K562 (cell line): ENCODE measurements around the gene CAMK2N1. TPM values are rescaled to one million over a fixed set of nuclear protein-coding genes. Genes with fewer than 3 reads are reported as not detected.

ENCODE experiments used
- ESRRA ChIP-seq: fragments of 450-650 bp; IDR thresholded peaks from 2 replicates; pipeline ENCODE4 v1.6.1; 2014; ENCODE audit warnings: low read depth, mild to moderate bottlenecking, moderate library complexity, borderline replicate concordance
- MAFK ChIP-seq: IDR thresholded peaks from 2 replicates; pipeline ENCODE4 v1.6.1; 2011; ENCODE audit warnings: low read length, improper control_type of control experiment
- NFIC ChIP-seq: fragments of 450-650 bp; IDR thresholded peaks from 2 replicates; pipeline ENCODE4 v1.6.1; 2017; ENCODE audit warnings: mild to moderate bottlenecking, inconsistent platforms
- SLC30A9 ChIP-seq: fragments of 250-450 bp; sonication (Bioruptor Pico); IDR thresholded peaks from 2 replicates; pipeline ENCODE4 v1.8.0; 2022; ENCODE audit warnings: mild to moderate bottlenecking, moderate library complexity
- polyA plus RNA-seq, 8 experiments: library from polyadenylated mRNA; depleted of rRNA in 4 of 8; stranded (reverse) in 5 of 8; unstranded in 3 of 8; fragments of >200 nt; fragmentation: Nextera tagmentation in 2 of 8; fragmentation: Illumina TruSeq in 1 of 8; extraction: Ambion mirVana in 2 of 8; extraction: Trizol in 1 of 8; gene quantifications; 2 replicates each; pipeline versions ENCODE4 v1.2.1 to v1.2.3, GENCODE V29; 2011 to 2014; ENCODE audit warnings: inconsistent platforms in 1 of 8, missing spikeins in 1 of 8
- total RNA-seq, 7 experiments: library from RNA; depleted of rRNA in 6 of 7; stranded (reverse); fragments of >200 nt in 6 of 7; fragmentation: Illumina TruSeq in 2 of 7; extraction: Trizol in 2 of 7; gene quantifications; 2 replicates each; pipeline versions ENCODE4 v1.2.1 to v1.2.3, GENCODE V29; 2011 to 2021; ENCODE audit warnings: low replicate concordance in 1 of 7
- TF ChIP-seq, protein P1 (sequence below), 2 experiments: fragments of 450-650 bp; IDR thresholded peaks; 2 replicates each; pipeline ENCODE4 v1.6.1; 2016; ENCODE audit warnings: mild to moderate bottlenecking in 2 of 2, borderline replicate concordance in 1 of 2, low read depth in 1 of 2, moderate library complexity in 1 of 2
- TF ChIP-seq, protein P2 (sequence below), 2 experiments: fragments of 450-650 bp; formaldehyde crosslinking in 1 of 2; IDR thresholded peaks; 2 replicates each; pipeline versions ENCODE4 v1.4.0 to v1.6.1; 2014 to 2020; ENCODE audit warnings: mild to moderate bottlenecking in 2 of 2, borderline replicate concordance in 1 of 2, low read depth in 1 of 2
- TF ChIP-seq, protein P3 (sequence below): fragments of 250-450 bp; sonication (Bioruptor Pico); IDR thresholded peaks from 2 replicates; pipeline ENCODE4 v1.4.0; 2020; ENCODE audit warnings: mild to moderate bottlenecking

The CAMK2N1 gene
- total and polyA plus RNA-seq, 9 of the 15 experiments (the other 6 are each of a cell fraction or from before 2014, with no cell fraction given): 0.09 to 1.4 (median 0.34) TPM

DNA sequence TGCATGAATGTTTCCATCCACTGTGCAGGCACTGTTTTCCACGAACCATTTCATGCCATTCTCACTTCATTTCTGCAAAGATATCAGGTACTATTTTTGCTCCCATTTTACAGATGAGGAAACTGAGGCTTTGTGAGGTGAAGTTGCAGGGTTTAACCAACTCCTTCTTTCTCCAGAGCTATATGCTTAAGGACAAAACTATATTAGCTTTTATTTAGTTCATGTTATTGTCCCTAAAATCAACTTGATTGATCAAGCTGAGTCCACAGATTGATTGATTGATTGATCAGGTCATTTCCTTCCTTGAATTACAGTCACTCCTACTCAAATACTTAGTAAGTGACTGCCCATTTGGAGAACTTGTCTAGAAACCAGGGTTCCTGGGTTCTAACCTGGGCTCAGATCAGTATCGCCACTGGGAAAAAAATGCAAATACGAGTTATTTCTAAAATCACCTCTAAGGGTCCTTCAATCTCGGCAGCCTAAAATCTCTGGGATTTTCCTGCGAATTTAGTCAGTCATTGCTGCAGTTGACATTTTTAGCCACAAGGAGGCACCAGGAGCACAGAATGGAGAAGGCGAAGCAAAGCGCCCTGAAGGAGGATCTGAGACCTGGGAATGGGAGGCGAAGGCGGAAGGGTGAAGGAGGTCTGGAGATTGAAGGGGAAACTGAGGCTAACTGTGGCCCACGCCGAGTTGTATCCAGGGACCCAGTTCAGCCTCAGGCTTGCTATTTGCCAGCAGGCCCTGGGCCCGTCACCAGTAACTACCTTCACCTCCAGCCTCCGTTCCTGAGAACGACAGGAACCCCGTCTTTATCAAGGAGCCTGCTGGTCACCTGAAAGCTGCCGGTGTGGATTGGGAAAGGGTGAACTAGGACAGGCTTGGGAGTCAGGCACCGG is 36.2 kb upstream of the CAMK2N1 start (continued):
- TF ChIP-seq, protein P1, sequence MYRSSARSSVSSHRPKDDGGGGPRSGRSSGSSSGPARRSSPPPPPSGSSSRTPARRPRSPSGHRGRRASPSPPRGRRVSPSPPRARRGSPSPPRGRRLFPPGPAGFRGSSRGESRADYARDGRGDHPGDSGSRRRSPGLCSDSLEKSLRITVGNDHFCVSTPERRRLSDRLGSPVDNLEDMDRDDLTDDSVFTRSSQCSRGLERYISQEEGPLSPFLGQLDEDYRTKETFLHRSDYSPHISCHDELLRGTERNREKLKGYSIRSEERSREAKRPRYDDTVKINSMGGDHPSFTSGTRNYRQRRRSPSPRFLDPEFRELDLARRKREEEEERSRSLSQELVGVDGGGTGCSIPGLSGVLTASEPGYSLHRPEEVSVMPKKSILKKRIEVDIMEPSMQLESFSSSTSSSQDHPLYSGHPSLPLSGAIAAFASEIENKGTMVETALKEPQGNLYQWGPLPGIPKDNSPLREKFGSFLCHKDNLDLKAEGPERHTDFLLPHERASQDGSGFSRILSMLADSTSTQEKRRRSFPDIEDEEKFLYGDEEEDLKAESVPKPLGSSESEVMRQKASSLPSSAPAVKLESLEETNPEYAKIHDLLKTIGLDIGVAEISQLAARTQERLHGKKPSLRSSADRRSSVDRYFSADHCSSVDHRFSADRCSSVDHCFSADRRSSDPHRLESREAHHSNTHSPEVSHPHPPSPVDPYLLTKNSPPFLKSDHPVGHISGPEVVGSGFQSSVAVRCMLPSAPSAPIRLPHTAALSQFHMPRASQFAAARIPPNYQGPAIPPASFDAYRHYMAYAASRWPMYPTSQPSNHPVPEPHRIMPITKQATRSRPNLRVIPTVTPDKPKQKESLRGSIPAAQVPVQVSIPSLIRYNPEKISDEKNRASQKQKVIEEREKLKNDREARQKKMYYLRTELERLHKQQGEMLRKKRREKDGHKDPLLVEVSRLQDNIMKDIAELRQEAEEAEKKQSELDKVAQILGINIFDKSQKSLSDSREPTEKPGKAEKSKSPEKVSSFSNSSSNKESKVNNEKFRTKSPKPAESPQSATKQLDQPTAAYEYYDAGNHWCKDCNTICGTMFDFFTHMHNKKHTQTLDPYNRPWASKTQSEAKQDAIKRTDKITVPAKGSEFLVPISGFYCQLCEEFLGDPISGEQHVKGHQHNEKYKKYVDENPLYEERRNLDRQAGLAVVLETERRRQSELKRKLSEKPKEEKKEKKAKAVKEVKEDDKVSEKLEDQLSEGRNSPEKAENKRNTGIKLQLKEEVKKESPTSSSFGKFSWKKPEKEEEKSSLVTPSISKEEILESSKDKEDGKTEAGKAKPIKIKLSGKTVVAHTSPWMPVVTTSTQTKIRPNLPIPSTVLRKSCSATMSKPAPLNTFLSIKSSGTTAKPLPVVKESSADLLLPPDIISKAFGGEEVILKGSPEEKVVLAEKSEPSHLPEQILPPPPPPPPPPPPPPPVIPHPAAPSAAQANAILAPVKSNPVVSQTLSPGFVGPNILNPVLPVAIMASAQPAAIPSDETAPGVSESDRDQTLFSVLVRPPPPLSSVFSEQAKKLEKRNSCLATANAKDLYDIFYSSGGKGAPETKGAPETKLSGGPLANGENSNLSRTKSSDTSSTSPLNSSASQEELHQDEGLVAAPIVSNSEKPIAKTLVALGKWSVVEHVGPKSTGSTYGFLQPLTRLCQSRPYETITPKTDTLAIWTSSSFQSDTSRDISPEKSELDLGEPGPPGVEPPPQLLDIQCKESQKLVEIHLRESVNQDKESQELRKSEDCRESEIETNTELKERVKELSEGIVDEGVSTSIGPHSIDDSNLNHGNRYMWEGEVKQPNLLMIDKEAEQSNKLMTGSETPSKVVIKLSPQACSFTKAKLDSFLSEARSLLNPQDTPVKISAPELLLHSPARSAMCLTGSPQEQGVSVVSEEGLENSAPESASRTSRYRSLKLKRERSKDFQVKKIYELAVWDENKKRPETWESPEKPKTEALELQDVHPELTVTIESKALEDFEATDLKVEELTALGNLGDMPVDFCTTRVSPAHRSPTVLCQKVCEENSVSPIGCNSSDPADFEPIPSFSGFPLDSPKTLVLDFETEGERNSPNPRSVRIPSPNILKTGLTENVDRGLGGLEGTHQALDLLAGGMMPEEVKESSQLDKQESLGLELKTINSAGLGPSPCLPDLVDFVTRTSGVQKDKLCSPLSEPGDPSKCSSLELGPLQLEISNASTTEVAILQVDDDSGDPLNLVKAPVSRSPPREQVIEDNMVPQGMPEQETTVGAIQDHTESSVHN (IDR thresholded peaks at IDR 0.05; ENCODE audit: borderline replicate concordance in 1 of 2, low read depth in 1 of 2): no peak
- TF ChIP-seq ESRRA (no peak), SLC30A9 (no peak), NFIC (no peak), MAFK (no peak)
- TF ChIP-seq, protein P2, sequence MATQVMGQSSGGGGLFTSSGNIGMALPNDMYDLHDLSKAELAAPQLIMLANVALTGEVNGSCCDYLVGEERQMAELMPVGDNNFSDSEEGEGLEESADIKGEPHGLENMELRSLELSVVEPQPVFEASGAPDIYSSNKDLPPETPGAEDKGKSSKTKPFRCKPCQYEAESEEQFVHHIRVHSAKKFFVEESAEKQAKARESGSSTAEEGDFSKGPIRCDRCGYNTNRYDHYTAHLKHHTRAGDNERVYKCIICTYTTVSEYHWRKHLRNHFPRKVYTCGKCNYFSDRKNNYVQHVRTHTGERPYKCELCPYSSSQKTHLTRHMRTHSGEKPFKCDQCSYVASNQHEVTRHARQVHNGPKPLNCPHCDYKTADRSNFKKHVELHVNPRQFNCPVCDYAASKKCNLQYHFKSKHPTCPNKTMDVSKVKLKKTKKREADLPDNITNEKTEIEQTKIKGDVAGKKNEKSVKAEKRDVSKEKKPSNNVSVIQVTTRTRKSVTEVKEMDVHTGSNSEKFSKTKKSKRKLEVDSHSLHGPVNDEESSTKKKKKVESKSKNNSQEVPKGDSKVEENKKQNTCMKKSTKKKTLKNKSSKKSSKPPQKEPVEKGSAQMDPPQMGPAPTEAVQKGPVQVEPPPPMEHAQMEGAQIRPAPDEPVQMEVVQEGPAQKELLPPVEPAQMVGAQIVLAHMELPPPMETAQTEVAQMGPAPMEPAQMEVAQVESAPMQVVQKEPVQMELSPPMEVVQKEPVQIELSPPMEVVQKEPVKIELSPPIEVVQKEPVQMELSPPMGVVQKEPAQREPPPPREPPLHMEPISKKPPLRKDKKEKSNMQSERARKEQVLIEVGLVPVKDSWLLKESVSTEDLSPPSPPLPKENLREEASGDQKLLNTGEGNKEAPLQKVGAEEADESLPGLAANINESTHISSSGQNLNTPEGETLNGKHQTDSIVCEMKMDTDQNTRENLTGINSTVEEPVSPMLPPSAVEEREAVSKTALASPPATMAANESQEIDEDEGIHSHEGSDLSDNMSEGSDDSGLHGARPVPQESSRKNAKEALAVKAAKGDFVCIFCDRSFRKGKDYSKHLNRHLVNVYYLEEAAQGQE (IDR thresholded peaks at IDR 0.05; ENCODE audit: borderline replicate concordance): peak; percentile 85
- TF ChIP-seq, protein P2 (CRISPR knock-in tag; IDR thresholded peaks at IDR 0.05; ENCODE audit: low read depth): no peak
- TF ChIP-seq, protein P3, sequence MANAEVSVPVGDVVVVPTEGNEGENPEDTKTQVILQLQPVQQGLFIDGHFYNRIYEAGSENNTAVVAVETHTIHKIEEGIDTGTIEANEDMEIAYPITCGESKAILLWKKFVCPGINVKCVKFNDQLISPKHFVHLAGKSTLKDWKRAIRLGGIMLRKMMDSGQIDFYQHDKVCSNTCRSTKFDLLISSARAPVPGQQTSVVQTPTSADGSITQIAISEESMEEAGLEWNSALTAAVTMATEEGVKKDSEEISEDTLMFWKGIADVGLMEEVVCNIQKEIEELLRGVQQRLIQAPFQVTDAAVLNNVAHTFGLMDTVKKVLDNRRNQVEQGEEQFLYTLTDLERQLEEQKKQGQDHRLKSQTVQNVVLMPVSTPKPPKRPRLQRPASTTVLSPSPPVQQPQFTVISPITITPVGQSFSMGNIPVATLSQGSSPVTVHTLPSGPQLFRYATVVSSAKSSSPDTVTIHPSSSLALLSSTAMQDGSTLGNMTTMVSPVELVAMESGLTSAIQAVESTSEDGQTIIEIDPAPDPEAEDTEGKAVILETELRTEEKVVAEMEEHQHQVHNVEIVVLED (CRISPR knock-in tag): no peak
